ENCODE measurements around the gene TPD52L1.
A peak's percentile ranks its signal among the peaks of the same experiment; 100 is the strongest.
"Not testable (repeated sequence)": the region's sequence is repeated elsewhere in the genome, so short reads cannot be mapped to it uniquely, and the experiment has no call there.

TPD52L1 gene, protein sequence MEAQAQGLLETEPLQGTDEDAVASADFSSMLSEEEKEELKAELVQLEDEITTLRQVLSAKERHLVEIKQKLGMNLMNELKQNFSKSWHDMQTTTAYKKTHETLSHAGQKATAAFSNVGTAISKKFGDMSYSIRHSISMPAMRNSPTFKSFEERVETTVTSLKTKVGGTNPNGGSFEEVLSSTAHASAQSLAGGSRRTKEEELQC

DNA sequence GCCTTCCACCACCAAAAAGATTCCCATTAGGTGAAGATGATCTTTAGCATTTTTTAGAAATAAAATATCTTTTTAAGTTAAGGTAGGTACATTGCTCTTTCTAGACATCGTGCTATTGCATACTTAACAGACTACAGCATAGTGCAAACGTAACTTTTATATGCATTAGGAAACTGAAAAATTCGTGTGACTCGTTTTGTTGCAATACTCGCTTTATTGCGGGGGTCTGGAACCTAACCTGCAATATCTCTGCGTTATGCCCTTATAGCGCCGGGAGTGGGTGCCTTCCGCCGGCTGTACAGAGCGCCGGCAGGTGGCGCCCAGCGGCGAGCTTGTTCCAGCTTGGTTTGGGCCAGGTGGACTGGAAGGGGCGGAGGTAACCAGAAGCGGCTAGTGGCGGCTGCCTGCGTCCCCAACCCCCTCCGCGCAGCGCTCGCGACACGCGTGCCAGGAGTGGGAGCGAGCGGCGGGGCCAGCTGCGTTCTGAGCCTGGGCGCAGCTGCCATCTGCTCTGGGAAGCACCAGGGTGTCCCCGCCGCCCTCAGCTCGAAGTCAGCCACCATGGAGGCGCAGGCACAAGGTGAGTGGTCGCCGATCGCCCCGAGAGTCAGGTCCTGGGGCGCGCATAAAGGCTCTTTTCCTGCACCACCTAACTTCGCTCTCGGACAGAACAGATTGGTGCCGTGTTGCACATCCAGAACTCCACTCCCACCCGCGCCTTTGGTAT is at the start of gene TPD52L1:
Gene TPD52L1, plus strand, starts transcription at position 383 of the 727 bp plus-strand sequence. Its CDS starts 179 bp downstream, at position 562.
- H3K4me3 ChIP-seq (ENCODE audit: low read depth, low read length), result peak within 1 kb of the TSS; percentile 69

DNA sequence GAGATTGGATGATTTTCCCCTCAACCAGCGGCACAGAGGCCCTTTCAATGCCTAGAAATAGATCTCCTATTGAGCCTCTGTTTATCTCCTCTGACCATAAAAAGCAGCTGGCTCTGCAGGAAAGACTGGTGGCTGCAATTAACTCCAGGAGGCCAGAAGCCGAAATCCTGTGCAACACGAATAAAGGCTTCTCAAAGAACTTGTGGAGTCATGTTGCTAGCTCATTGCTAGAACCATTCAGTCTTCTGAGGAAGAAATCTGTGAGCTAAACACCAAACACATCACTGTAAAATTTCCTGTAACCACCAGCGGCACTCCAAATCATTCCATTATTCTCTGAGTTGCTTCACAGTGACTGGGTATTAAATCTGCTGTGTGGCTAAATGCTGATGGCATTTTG is 49.1 kb upstream of the TPD52L1 start:
- no peak overlapping the region for H3K4me3 ChIP-seq (ENCODE audit: low read depth, low read length)

DNA sequence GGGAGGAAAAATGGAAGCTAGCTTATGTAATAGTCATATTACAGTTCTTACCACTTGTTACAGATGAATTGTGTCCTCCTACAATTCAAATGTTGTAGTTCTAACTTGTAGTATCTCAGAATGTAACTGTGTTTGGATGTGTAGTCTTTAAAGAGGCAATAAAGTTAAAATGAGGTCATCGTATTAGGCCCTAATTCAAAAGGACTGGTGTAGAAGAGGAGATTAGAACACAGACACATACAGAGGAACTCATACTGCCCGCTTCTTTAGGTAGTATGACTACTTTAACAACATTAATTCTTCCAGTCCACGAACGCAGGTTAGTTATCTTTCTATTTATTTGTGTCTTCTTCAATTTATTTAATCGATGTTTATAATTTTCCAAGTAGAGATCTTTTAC is 46.5 kb upstream of the TPD52L1 start:
- H3K4me3 ChIP-seq (ENCODE audit: low read depth, low read length), result no peak overlapping the region

DNA sequence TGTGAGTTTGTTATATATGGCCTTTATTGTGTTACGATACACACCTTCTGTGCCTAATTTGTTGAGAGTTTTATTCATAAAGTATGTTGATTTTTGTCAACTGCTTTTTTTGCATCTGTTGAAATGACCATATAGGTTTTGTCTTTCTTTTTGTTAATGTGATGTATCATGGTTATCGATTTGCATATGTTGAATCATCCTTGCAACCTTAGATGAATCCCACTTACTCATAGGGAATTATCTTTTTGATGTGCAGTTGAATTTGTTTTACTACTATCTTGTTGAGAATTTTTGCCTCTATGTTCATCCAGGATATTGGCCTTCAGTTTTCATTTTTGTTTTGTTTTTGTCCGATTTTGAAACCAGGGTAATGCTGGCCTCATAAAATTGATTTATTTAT is 45.7 kb upstream of the TPD52L1 start:
- H3K4me3 ChIP-seq (ENCODE audit: low read depth, low read length), result no peak overlapping the region

DNA sequence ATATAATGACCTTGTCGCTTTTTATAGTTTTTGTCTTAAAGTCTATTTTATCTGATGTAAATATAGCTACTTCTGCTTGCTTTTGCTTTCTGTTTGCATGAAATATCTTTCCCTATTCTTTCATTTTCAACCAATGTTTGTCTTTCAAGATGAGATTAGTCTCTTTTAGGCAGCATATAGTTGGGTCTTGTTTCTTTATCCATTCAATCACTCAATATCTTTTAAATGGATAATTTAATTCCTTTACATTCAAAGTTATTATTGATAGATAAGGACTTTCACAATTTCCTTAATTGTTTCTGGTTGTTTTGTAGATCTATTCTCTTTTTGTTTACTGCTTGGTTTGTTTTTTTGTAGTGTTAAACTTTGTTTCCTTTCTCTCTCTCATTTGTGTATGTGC is 43.5 kb upstream of the TPD52L1 start:
- H3K4me3 ChIP-seq (ENCODE audit: low read depth, low read length), result no peak overlapping the region

DNA sequence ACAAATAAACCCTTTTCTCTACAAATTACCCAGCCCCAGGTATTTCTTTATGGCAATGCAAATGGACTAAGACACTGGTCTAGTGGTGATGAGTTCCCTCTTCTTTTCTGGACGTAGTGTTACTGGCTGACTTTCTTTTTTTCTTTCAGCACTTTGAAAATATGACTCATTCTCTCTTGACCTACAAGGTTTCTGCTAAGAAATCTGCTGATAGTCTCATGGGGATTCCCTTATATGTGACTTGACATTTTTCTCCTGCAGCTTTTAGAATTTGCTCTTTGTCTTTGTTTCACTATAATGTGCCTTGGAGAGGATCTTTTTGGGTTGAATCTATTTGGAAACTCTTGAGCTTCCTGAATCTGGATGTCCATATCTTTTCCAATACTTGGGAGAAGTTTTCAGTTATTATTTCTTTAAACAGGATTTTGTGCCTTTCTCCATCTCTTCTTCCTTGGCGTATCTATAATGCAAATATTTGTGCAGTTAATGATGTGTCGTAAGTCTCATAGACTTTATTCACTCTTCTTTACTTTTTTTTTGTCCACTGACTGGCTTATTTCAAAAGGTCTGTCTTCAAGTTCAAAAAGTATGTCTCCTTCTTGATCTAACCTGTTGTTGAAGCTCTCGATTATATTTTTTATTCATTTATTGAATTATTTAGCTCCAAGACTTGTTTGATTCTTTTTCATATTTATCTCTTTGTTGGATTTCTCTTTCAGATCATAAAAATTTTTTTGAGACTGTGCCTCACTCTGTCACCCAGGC is 42.2 kb upstream of the TPD52L1 start:
- no peak overlapping the region for H3K4me3 ChIP-seq (ENCODE audit: low read depth, low read length)

DNA sequence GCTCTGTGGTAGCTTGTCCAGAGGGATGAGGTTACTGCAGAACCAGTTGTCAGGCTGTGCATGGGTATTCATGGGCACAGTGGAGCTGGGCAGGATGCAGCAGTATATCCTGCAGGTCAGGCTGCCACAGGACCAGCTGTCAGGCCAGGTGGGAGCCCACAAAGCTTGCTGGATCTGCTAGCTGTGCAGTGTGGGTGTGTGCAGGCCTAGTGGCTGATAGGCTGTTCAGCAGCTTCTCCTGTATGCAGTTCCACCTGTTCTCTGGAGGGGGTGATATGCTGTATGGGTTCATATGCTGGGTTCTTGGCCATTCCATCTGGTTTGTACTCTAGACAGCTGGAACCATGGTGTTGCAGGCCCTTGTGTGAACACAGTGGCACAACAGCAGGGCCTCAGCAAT is 40.6 kb upstream of the TPD52L1 start:
- no peak overlapping the region for H3K4me3 ChIP-seq (ENCODE audit: low read depth, low read length)

DNA sequence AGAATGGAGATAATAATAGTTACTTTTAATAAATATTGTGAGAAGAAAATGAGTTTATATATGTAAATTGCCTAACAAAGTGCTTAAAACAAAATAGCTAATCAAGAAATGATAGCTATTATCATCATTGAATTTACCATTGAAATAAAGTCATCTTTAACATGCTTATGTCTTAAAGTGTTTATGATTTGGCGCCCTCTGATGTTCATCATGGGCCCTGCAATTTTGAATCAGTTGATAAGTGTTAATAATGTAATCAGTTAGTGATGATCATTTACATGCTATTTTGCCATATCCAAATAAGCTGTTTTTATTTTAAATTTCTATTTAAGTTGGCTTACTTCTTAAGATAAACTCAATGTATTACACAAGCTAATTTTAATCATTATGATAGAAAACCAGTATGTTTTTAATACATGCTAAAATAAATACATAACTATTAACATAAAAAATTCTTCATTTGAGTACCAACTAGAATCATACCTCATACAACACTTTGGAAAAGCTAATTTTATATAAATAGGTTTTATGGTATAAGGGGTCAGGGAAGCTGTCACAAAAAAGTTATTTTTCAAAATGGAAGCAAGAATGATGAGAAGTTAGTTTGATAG is 39.2 kb upstream of the TPD52L1 start:
- no peak overlapping the region for H3K4me3 ChIP-seq (ENCODE audit: low read depth, low read length)

DNA sequence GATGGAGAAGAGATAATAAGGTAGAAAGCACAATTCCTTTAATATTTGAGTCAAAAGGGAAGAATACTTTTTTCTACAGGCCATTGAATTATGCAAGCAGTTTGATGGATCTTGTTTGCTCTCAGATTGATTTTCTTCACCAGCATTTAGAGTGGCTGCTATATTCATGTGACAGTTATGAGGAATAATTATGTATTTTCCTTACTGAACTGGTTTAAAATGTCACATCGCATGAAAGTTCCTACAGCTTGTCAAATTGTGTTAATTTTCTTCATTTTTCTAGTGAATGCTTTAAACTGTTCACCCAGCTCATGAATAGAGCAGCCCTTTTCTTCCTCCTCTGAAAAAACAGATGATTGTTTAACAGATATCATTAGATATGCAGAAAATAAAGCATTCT is 37.4 kb upstream of the TPD52L1 start:
- no peak overlapping the region for H3K4me3 ChIP-seq (ENCODE audit: low read depth, low read length)

DNA sequence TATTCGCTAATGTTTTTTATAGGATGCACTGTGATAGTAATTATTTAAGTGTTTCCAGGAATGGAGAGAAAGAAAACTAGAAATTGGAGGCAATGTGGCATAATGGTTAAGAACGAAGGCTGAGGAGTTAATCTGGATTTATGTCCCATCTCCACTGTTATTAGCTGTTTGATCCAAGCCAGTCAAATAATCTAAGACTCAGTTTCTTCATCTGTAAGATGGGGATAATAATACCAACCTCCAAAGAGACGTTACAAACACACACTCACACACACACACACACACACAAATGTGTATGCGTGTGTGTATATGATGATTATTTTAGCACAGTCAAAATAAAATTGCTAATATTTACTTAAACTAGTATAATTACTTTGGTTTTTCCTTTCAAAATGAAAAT is 36.9 kb upstream of the TPD52L1 start:
- no peak overlapping the region for H3K4me3 ChIP-seq (ENCODE audit: low read depth, low read length)

DNA sequence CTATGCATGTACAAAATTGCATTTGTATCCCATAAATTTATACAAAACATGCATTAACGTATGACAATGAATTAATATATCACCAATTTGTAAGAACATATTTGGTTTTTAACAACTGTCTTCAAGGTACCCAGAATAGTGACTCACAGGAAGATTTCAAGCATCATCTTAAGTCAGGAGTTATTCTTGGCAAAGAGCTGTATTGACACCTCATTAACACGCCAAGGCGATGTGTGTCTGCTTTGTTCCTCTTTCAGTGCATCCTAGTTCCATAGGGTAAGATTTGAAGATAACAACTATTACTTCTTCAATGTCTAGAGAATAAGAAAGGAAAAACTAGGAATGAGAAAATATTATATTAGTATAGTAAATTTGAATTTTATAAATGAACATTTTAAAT is 35.8 kb upstream of the TPD52L1 start:
- H3K4me3 ChIP-seq (ENCODE audit: low read depth, low read length), result no peak overlapping the region

DNA sequence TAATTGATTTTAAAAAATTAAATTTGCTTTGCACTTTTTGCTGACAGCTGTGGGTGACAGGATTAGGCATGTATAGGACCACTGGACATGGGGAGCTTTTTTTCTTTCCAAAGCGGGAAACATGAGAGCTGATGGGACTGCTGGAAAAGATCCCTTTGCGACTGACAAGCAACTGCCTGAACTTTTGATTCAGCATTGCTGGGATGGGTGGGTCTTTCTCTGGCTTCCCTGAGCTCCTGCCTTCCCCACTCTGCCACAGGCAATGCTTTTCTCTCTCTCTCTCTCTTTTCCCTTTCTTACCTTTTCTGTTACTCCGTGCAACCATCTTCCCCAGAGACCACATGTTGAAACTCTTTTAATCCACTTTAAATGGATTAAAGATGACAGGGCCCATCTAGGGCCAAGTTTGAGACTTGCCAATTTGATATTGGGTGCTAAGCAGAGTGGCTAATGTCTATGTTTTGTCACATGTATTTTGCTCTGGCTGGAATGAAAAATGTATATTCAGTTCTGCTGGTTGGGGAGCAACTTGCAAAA is 33.5 kb upstream of the TPD52L1 start:
- no peak overlapping the region for H3K4me3 ChIP-seq (ENCODE audit: low read depth, low read length)

DNA sequence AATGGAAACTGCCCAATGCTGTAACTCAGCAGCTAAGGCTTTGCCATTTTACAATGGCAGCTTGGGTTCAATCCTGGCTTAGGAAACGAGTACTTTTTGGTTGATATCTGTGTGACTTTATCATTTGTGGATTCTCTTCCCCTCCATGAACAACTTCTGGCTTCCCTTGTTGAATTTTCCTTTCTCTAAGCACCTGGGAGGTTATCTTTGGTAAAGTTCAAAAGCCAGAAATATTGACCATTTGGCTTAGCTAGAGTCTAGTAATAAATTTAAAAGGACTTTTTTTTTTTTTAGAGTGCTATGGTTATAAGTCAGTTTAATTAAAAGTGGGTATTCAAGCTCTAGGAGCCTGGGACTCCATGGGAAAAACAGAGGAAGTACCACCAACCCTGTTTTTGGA is 31.7 kb upstream of the TPD52L1 start:
- H3K4me3 ChIP-seq (ENCODE audit: low read depth, low read length), result no peak overlapping the region

DNA sequence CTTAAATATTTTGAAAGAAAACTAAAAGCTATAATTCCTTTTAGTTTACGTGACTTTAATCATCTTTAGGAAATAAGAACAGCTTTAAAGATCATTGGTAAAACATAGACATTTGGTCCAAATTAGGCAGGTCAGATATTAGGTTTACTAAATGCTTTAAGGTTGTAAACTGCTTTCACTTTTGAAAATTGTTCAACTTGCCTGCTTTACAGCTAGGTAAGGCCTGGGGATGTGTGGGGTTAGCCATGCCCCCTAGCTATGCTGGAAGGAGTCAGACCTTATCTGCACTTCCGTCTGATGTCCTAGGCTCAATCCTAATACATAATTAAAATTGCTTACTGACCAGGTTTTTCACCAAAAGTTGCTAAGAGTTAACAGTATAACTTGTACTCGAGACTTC is 30.5 kb upstream of the TPD52L1 start:
- H3K4me3 ChIP-seq (ENCODE audit: low read depth, low read length), result no peak overlapping the region

DNA sequence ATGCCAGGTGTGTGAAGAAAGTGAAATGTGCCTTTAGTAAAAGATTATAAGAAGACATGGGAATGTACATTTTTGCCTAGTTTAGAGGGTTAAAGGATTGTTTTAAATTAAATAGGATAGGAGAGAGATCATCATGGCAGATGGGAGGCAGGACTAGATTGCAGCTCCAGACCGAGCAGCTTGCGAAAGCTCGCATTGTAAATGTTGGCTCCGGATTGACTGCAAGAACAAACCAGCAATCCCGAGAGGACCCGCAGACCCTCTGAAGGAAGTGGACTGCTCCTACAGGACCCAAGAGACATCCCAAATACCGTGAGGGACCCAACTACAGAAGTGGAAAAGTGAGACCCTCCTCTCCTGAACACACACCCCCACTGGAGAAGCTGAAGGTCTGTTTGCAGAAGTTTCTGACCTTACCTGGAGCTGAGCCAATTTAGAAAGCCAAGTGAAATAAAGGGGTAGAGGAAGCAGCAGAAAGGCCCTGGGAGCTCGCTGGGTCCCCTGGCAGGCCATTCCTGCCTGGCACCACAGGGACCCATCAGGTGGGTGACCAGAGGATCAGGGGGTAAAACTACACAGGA is 30.0 kb upstream of the TPD52L1 start:
- H3K4me3 ChIP-seq (ENCODE audit: low read depth, low read length), result no peak overlapping the region

DNA sequence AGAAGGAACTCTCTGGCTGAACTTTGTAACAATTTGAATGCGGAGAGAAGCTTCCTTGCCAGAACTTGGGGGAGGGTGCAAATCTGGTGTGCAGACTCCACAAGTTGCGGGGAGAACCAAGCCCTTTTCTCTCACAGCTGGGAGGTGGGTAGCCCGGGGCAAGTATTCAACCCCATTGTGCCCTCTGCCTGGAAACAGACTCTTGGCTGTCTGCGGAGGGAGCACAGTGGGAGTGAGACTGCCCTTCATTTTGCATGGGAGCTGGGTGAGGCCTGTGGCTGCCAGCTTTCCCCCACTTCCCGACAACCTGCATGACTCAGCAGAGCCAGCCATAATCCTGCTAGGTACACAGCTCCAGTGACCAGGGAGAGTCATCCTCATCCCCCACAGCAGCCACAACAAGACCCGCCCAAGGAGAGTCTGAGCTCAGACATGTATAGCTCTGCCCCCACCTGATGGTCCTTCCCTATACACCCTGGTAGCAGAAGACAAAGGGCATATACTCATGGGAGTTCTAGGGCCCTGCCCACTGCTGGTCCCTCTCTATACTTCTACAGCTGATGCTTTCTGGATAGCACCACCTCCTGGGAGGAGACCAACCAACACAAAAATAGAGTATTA is 29.4 kb upstream of the TPD52L1 start:
- no peak overlapping the region for H3K4me3 ChIP-seq (ENCODE audit: low read depth, low read length)

DNA sequence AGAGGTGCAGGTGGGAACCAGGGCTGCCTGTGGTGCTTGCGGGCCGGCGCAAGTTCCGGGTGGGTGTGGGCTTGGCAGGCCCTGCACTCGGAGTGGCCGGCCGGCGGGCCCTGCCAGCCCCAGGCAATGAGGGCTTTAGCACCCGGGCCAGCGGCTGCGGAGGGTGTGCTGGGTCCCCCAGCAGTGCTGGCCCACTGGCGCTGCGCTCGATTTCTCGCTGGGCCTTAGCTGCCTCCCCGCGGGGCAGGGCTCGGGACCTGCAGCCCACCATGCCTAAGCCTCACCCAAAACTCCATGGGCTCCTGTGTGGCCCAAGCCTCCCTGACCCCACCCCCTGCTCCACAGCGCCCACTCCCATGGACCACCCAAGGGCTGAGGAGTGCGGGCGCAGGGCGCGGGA is 27.7 kb upstream of the TPD52L1 start:
- not testable (repeated sequence) for H3K4me3 ChIP-seq (ENCODE audit: low read depth, low read length)

DNA sequence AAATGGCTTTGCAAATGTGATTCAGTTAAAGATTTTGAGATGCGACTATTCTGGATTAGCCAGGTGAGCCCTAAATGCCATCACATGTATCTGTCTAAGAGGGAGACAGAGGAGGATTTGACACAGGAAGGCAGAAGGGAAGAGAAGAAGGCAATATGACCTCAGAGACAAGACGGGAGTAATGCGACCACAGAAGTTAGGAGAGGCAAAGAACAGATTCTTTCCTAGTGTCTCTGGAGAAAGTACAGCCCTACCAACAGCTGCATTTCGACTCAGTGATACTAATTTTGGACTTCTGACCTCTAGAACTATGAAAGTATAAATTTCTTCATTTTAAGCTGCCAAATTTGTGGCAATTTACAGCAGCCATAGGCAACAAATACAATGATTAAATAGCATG is 24.2 kb upstream of the TPD52L1 start:
- H3K4me3 ChIP-seq (ENCODE audit: low read depth, low read length), result no peak overlapping the region

DNA sequence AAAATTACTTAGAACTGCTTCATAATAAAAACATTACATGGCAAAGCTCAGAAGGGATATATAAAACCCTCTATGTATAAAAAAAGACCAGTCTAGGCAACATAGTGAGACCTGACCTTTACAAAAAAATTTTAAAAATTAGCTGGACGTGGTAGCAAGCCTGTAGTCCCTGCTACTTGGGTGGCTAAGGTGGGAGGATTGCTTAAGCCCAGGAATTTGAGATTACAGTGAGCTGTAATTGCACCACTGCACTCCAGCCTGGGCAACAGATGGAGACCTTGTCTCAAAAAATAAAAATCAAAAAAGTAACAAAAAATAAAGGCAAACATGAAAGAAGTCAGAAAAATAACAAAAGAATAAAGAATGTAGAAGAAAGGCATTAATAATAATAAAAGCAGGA is 21.5 kb upstream of the TPD52L1 start:
- no peak overlapping the region for H3K4me3 ChIP-seq (ENCODE audit: low read depth, low read length)

DNA sequence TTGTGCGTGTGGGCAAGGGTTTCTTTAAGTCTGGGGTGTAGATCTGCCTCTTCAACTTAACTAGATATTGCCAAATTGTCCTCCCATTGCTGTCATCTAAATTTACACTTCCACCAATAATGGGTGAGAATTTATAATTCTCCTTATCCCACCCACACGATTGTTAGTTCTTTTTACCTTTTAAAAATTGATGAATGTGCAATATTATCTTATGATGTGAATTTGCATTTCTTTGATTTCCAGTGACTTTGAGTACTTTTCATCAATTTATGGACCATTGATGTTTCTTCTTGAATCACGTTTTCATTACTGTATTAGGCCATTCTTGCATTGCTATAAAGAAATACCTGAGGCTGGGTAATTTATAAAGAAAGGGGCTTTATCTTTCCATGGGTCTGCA is 17.2 kb upstream of the TPD52L1 start:
- H3K4me3 ChIP-seq (ENCODE audit: low read depth, low read length), result no peak overlapping the region

DNA sequence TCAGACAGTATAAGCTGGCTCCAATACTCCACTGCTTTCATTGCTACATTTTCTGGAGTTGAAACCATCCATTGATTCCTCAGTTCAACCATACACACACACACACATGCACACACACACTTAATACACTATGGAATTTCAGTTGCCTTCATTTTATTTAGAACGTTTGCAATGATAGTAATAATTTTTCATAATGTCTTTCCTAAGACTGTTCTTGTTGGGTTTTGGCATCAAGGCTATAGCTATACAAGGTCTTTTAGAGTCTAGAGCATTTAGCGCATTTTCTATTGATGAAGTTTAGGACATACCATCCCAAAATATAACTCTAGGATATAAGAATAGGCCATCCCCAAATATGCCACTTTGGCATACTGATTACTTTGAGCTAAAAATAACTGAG is 15.5 kb upstream of the TPD52L1 start:
- H3K4me3 ChIP-seq (ENCODE audit: low read depth, low read length), result no peak overlapping the region
